ENCODE measurements around the gene TMEM244. TPM values are rescaled to one million over a fixed set of nuclear protein-coding genes. Genes with fewer than 3 reads are reported as not detected.
"Not testable (repeated sequence)": the region's sequence is repeated elsewhere in the genome, so short reads cannot be mapped to it uniquely, and the experiment has no call there.

The TMEM244 gene
- total RNA-seq, 2 donors from 2014 or later: not detected

DNA sequence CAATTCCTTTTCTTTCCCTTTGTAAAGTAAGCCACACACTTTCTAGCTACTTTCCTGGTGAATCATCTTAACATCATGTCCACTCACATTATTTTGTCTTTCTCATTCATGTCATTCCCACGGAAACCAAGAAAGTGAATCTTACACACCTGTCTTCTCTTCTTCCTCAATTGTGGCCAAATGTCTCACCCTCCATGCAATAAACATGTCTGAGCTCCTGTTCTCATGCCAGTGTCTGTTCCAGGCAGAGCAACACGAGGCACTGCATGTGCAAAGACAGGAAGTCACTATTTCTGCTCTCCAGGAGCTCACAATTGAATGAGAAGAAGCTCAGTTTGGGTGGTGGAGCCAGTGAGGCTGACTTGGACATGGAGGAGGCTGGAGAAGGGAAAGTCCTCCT, 29.0 kb upstream of the TMEM244 start:
- H3K4me1 ChIP-seq: no peaks in the 10 kb centered on the region
- no peak for DNase-seq (ENCODE audit: low spot score)
- H3K36me3 ChIP-seq: no peaks in the 10 kb centered on the region
- H3K9me3 ChIP-seq: no peaks in the 10 kb centered on the region
- no peaks in the 10 kb centered on the region for H3K27me3 ChIP-seq
- H3K4me3 ChIP-seq: no peak overlapping the region
- no peak overlapping the region for H3K27ac ChIP-seq
- TF ChIP-seq, protein P1, sequence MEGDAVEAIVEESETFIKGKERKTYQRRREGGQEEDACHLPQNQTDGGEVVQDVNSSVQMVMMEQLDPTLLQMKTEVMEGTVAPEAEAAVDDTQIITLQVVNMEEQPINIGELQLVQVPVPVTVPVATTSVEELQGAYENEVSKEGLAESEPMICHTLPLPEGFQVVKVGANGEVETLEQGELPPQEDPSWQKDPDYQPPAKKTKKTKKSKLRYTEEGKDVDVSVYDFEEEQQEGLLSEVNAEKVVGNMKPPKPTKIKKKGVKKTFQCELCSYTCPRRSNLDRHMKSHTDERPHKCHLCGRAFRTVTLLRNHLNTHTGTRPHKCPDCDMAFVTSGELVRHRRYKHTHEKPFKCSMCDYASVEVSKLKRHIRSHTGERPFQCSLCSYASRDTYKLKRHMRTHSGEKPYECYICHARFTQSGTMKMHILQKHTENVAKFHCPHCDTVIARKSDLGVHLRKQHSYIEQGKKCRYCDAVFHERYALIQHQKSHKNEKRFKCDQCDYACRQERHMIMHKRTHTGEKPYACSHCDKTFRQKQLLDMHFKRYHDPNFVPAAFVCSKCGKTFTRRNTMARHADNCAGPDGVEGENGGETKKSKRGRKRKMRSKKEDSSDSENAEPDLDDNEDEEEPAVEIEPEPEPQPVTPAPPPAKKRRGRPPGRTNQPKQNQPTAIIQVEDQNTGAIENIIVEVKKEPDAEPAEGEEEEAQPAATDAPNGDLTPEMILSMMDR (IDR thresholded peaks at IDR 0.05): no peak

DNA sequence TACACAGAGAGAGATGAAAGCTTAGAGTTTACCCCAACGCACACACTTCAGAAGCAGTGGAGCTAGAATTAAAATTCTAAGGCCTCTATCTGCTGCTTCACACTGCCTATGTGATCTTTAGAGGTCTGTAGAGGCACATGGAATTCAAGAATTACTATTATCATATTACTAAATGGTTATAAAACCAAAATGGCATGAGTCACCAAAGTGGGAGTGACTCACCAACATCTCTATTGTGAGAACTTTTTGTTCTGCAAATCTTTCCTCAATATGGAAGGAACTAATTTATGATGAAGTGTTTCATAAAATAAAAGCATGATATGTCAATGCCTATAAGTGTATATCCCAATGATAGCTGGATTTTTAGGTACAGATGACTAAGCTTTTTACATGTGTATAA, 28.5 kb upstream of the TMEM244 start:
- no peak overlapping the region for H3K4me3 ChIP-seq
- TF ChIP-seq, protein P1 (IDR thresholded peaks at IDR 0.05): no peak
- no peak for DNase-seq (ENCODE audit: low spot score)

DNA sequence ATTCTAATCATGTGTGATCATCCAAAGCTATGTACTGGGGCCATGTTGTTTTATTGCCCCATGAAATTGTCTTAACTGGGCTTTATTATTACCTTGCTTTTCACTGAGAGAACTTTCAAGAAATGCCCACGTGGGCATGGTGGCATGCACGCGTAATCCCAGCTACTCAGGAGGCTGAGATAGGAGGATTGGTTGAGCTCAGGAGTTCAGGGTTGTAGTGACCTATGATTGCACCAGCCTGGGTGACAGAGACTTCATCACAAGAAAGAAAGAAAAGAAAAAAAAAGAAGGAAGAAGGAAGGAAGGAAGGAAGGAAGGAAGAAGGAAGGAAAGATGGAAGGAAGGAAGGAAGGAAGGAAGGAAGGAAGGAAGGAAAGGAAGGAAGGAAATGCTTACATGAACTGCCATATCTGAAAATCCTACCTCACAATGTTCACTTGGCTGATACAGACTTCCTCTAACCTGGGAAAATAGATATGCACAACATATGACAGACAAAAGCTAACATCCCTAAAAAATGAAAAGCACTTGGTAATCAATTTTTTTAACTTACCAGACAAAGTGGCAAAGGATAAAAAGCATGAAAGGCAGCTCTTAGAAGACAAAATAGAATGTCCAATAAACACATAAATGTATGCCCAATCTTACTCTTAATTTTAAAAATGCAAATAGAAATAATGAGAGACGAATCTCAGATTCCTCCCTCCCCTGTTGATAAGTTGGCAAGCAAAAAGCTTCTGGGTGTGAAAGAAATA, 25.5 kb upstream of the TMEM244 start:
- Histone ChIP-seq H3K4me3 (no peak overlapping the region), H3K4me1 (no peaks in the 10 kb centered on the region), H3K36me3 (no peaks in the 10 kb centered on the region), H3K27me3 (no peaks in the 10 kb centered on the region), H3K9me3 (no peaks in the 10 kb centered on the region), H3K27ac (no peak overlapping the region)
- TF ChIP-seq, protein P1 (IDR thresholded peaks at IDR 0.05): no peak
- no peak for DNase-seq (ENCODE audit: low spot score)

More for the DNA sequence above, 28.5 kb upstream of the TMEM244 start:
- H3K36me3 ChIP-seq: no peaks in the 10 kb centered on the region
- H3K27ac ChIP-seq: no peak overlapping the region
- H3K4me1 ChIP-seq: no peaks in the 10 kb centered on the region
- H3K27me3 ChIP-seq: no peaks in the 10 kb centered on the region
- no peaks in the 10 kb centered on the region for H3K9me3 ChIP-seq

DNA sequence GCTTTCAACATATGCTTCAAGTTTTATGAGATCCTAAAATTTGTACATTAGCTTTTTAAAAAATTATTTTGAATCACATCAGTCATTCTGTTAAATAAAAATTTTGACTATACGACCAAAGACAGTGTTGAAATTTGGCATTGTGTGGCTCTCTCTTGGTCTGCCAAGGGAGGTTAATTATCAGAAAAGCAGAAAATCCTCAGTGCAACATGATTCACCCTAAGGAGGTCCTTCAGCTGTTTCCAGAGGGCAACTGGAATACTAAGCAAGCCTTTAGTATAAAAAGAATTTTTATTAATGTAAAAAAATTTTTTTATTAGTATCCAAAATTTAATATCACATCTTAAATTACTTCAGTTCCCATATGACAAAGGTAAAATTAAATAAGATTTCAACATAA, 23.1 kb upstream of the TMEM244 start:
- H3K9me3 ChIP-seq: no peaks in the 10 kb centered on the region
- TF ChIP-seq, protein P1 (IDR thresholded peaks at IDR 0.05): no peak
- no peak overlapping the region for H3K4me3 ChIP-seq
- no peaks in the 10 kb centered on the region for H3K36me3 ChIP-seq
- no peaks in the 10 kb centered on the region for H3K27me3 ChIP-seq
- no peak overlapping the region for H3K27ac ChIP-seq
- DNase-seq (ENCODE audit: low spot score): no peak
- no peaks in the 10 kb centered on the region for H3K4me1 ChIP-seq

DNA sequence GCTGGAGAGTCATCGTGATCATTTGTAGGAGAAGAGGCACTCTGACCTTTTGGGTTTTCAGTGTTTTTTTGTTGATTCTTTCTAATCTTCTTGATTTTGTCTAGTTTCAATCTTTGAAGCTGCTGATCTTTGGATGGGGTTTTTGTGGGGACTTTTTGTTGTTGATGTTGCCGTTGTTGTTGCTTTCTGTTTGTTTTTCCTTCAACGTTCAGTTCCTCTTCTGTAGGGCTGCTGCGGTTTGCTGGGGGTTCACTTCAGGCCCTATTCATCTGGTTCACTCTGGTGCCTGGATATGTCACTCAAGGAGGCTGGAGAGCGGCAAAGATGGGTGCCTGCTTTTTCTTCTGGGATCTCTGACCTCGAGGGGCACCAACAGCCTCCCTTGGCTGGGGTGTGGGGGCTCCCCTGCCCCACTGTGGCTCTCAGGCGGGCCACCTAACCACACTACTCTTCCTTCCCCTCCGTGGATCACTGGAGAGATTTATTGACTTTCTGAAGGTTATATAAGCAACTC, 21.5 kb upstream of the TMEM244 start:
- TF ChIP-seq, protein P1 (IDR thresholded peaks at IDR 0.05): no peak
- no peak for DNase-seq (ENCODE audit: low spot score)
- no peak overlapping the region for H3K27ac ChIP-seq
- H3K9me3 ChIP-seq: peaks cover 0 to 8% of the 10 kb centered on the region in 2 donors
- no peaks in the 10 kb centered on the region for H3K36me3 ChIP-seq
- H3K4me3 ChIP-seq: no peak overlapping the region
- H3K4me1 ChIP-seq: no peaks in the 10 kb centered on the region
- H3K27me3 ChIP-seq: no peaks in the 10 kb centered on the region

DNA sequence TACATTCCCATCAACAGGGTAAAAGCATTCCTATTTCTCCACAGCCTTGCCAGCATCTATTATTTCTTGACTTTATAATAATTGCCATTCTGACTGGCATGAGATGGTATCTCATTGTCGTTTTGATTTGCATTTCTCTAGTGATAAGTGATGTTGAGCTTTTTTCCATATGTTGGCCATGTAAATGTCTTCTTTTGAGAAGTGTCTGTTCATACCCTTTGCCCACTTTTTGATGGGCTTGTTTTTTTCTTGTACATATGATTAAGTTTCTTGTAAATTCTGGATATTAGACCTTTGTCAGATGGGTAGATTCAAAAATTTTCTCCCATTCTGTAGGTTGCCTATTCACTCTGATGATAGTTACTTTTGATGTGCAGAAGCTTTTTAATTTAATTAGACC, 16.8 kb upstream of the TMEM244 start:
- not testable (repeated sequence) for DNase-seq (ENCODE audit: low spot score); H3K27ac ChIP-seq; H3K4me3 ChIP-seq

More for the DNA sequence above, 16.8 kb upstream of the TMEM244 start:
- H3K4me1 ChIP-seq, H3K36me3 ChIP-seq, H3K27me3 ChIP-seq, H3K9me3 ChIP-seq: not testable (repeated sequence)

All from right atrium auricular region (tissue), 2 donors.